ENCODE results near the gene TAS2R50. TPM values are rescaled to one million over a fixed set of nuclear protein-coding genes. Genes with fewer than 3 reads are reported as not detected.

TAS2R50 gene
- total RNA-seq, 6 donors from 2014 or later: 0.67 to 6.2 (median 1.8) TPM; not detected in 1

DNA sequence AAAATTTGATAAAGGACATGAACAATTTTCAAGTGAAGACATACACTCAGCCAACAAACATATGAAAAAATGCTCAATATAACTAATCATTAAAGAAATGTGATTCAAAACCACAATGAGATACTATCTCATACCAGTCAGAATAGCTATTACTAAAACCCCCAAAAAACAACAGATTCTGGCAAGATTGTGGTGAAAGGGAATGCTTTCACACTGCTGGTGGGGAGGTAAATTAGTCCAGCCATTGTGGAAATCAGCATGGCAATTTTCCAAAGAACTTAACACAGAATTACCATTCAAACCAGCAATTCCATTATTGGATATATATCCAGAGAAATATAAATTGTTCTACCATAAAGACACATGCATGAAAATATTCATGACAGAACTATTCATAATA, 29.0 kb downstream of the TAS2R50 start:
- no peak overlapping the region for H3K4me3 ChIP-seq
- TF ChIP-seq POLR2A (IDR thresholded peaks at IDR 0.05): no peak
- TF ChIP-seq, protein P1, sequence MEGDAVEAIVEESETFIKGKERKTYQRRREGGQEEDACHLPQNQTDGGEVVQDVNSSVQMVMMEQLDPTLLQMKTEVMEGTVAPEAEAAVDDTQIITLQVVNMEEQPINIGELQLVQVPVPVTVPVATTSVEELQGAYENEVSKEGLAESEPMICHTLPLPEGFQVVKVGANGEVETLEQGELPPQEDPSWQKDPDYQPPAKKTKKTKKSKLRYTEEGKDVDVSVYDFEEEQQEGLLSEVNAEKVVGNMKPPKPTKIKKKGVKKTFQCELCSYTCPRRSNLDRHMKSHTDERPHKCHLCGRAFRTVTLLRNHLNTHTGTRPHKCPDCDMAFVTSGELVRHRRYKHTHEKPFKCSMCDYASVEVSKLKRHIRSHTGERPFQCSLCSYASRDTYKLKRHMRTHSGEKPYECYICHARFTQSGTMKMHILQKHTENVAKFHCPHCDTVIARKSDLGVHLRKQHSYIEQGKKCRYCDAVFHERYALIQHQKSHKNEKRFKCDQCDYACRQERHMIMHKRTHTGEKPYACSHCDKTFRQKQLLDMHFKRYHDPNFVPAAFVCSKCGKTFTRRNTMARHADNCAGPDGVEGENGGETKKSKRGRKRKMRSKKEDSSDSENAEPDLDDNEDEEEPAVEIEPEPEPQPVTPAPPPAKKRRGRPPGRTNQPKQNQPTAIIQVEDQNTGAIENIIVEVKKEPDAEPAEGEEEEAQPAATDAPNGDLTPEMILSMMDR (IDR thresholded peaks at IDR 0.05): no peak
- no peak for TF ChIP-seq POLR2AphosphoS5 (IDR thresholded peaks at IDR 0.05)
- no peak for TF ChIP-seq EP300 (IDR thresholded peaks at IDR 0.05)
- no peaks in the 10 kb centered on the region for H3K9me3 ChIP-seq
- DNase-seq (no peak), ATAC-seq (ENCODE audit: low FRiP score in 2 of 2) (no peak)
- no peaks in the 10 kb centered on the region for H3K27me3 ChIP-seq
- H3K4me1 ChIP-seq: no peaks in the 10 kb centered on the region
- no peak overlapping the region for H3K27ac ChIP-seq
- H3K36me3 ChIP-seq: no peaks in the 10 kb centered on the region

DNA sequence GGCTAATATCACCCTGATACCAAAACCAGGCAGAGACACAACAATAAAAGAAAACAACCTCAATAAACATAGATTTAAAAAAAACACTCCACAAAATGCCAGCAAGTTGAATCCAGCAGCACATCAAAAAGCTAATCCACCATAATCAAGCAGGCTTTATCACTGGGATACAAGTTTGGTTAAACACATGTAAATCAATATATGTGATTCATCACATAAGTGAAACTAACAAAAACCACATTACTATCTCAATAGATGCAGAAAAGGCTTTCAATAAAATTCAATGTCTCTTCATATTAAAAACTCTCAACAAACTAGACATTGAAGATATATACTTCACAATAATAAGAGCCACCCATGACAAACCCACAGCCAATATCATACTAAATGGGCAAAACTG, 30.6 kb downstream of the TAS2R50 start:
- H3K27me3 ChIP-seq: no peaks in the 10 kb centered on the region
- no peak for DNase-seq
- H3K9me3 ChIP-seq: no peaks in the 10 kb centered on the region
- no peaks in the 10 kb centered on the region for H3K36me3 ChIP-seq
- H3K4me1 ChIP-seq: no peaks in the 10 kb centered on the region
- no peak overlapping the region for H3K4me3 ChIP-seq
- TF ChIP-seq EP300 (IDR thresholded peaks at IDR 0.05) (no peak), POLR2AphosphoS5 (IDR thresholded peaks at IDR 0.05) (no peak), POLR2A (IDR thresholded peaks at IDR 0.05) (no peak)
- TF ChIP-seq, protein P1 (IDR thresholded peaks at IDR 0.05): no peak
- no peak for ATAC-seq (ENCODE audit: low FRiP score in 2 of 2)
- no peak overlapping the region for H3K27ac ChIP-seq

DNA sequence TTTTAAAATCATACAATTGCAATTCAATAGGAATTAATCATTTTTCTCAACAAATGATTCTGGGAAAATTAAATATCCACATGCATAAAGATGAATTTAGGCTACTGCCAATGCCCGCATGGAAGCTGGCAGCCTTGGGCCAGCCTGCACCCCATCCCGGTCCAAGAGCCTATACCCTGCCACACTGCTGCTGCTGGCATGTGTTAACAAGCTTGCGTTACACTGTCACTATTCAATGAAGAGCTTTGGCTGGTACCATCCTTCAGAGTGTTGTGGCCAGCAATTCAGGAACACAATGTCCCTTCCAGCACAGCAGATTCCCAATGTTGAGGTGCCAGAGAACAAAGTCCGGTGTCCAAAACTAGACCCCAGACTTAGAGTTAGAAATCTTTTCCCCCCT, 34.1 kb downstream of the TAS2R50 start:
- H3K4me3 ChIP-seq: no peak overlapping the region
- H3K36me3 ChIP-seq: no peaks in the 10 kb centered on the region
- H3K9me3 ChIP-seq: no peaks in the 10 kb centered on the region
- TF ChIP-seq EP300 (IDR thresholded peaks at IDR 0.05): no peak
- no peaks in the 10 kb centered on the region for H3K4me1 ChIP-seq
- no peak overlapping the region for H3K27ac ChIP-seq
- no peak for ATAC-seq (ENCODE audit: low FRiP score in 2 of 2)
- peak in 1 of 2 donors; percentile 12 for DNase-seq
- WGBS, 2 donors: 99 to 100% methylated on average over 4 of the region's 4 CpGs
- no peaks in the 10 kb centered on the region for H3K27me3 ChIP-seq

GRCh38 chr12:10943167-10943566, 43.5 kb downstream of the TAS2R50 start:
- Histone ChIP-seq H3K4me3 (no peak overlapping the region), H3K36me3 (no peaks in the 10 kb centered on the region), H3K4me1 (no peaks in the 10 kb centered on the region), H3K27ac (no peak overlapping the region), H3K9me3 (no peaks in the 10 kb centered on the region), H3K27me3 (no peaks in the 10 kb centered on the region)
- 94 to 97% methylated on average over 2 of the region's 2 CpGs for WGBS, 2 donors
- no peak for DNase-seq
- no peak for ATAC-seq (ENCODE audit: low FRiP score in 2 of 2)
- TF ChIP-seq POLR2AphosphoS5 (IDR thresholded peaks at IDR 0.05): no peak
- TF ChIP-seq POLR2A (IDR thresholded peaks at IDR 0.05): no peak
- TF ChIP-seq, protein P1 (IDR thresholded peaks at IDR 0.05): no peak
- TF ChIP-seq EP300 (IDR thresholded peaks at IDR 0.05): no peak

GRCh38 chr12:10941916-10942607, 44.6 kb downstream of the TAS2R50 start:
- Histone ChIP-seq H3K9me3 (no peaks in the 10 kb centered on the region), H3K27ac (no peak overlapping the region), H3K4me3 (no peak overlapping the region), H3K27me3 (no peaks in the 10 kb centered on the region), H3K36me3 (no peaks in the 10 kb centered on the region), H3K4me1 (no peaks in the 10 kb centered on the region)
- DNase-seq (no peak), ATAC-seq (ENCODE audit: low FRiP score in 2 of 2) (no peak)
- TF ChIP-seq, protein P1 (IDR thresholded peaks at IDR 0.05): no peak
- TF ChIP-seq EP300 (IDR thresholded peaks at IDR 0.05): no peak
- no peak for TF ChIP-seq POLR2AphosphoS5 (IDR thresholded peaks at IDR 0.05)
- TF ChIP-seq POLR2A (IDR thresholded peaks at IDR 0.05): no peak
- WGBS, 2 donors: 64 to 100% methylated on average over 1 to 4 of the region's 4 CpGs
